Type B pancreatic cell (in vitro differentiated cells): ENCODE results near the gene C18orf32. TPM values are rescaled to one million over a fixed set of nuclear protein-coding genes. Genes with fewer than 3 reads are reported as not detected.
"Not testable (repeated sequence)": the region's sequence is repeated elsewhere in the genome, so short reads cannot be mapped to it uniquely, and the experiment has no call there.

Experiments used
- DNase-seq: peaks from one replicate; pipeline ENCODE4 v3.0.0; 2021; ENCODE audit warnings: mixed read lengths; ENCODE audit not compliant: unreplicated experiment; ENCODE audit errors: extremely low spot score
- H3K27ac Mint-ChIP-seq: 2 replicates; pipeline ENCODE4 v1.8.0; 2021; ENCODE audit warnings: mild to moderate bottlenecking, mixed read lengths
- H3K27me3 Mint-ChIP-seq: 2 replicates; pipeline ENCODE4 v1.8.0; 2021; ENCODE audit warnings: mixed read lengths
- H3K36me3 Mint-ChIP-seq: 2 replicates; pipeline ENCODE4 v1.8.0; 2021; ENCODE audit warnings: mixed read lengths
- H3K4me1 Mint-ChIP-seq: one replicate; pipeline ENCODE4 v1.8.0; 2021; ENCODE audit warnings: mixed read lengths; ENCODE audit not compliant: unreplicated experiment
- H3K4me3 Mint-ChIP-seq: 2 replicates; pipeline ENCODE4 v1.8.0; 2021; ENCODE audit warnings: mild to moderate bottlenecking, mixed read lengths
- H3K9me3 Mint-ChIP-seq: 2 replicates; pipeline ENCODE4 v1.8.0; 2021; ENCODE audit warnings: mixed read lengths
- CTCF ChIP-seq: fragments of 200-600 bp; sonication (generic); conservative IDR thresholded peaks from 2 replicates; pipeline ENCODE4 v1.5.0; 2021; ENCODE audit warnings: antibody characterized with exemption, mild to moderate bottlenecking
- total RNA-seq: library from RNA; stranded (reverse); gene quantifications from 2 replicates; pipeline ENCODE4 v1.2.1, GENCODE V29; 2021; ENCODE audit warnings: low replicate concordance

The C18orf32 gene
- total RNA-seq, 1 donor from 2014 or later = 42.1 TPM

- Mint-ChIP-seq H3K27me3 (no peaks in the 10 kb centered on the region), H3K9me3 (no peaks in the 10 kb centered on the region), H3K4me3 (no peak overlapping the region), H3K36me3 (no peaks in the 10 kb centered on the region), H3K27ac (no peak overlapping the region), H3K4me1 (peaks cover 1% of the 10 kb centered on the region)
- no peak for TF ChIP-seq CTCF
- DNase-seq = no peak
Observed at GRCh38 chr18:49525981-49526380, 38.9 kb upstream of the C18orf32 start.

GRCh38 chr18:49524951-49525350, 37.9 kb upstream of the C18orf32 start:
- Mint-ChIP-seq H3K27ac (no peak overlapping the region), H3K27me3 (no peaks in the 10 kb centered on the region), H3K9me3 (no peaks in the 10 kb centered on the region), H3K36me3 (no peaks in the 10 kb centered on the region), H3K4me3 (no peak overlapping the region), H3K4me1 (peaks cover 5% of the 10 kb centered on the region)
- no peak for TF ChIP-seq CTCF
- no peak for DNase-seq

GRCh38 chr18:49524349-49524748, 37.3 kb upstream of the C18orf32 start:
- H3K9me3 Mint-ChIP-seq = no peaks in the 10 kb centered on the region
- TF ChIP-seq CTCF = no peak
- peaks cover 8% of the 10 kb centered on the region for H3K4me1 Mint-ChIP-seq
- H3K27ac Mint-ChIP-seq = no peak overlapping the region
- no peaks in the 10 kb centered on the region for H3K36me3 Mint-ChIP-seq
- no peak overlapping the region for H3K4me3 Mint-ChIP-seq
- no peak for DNase-seq
- H3K27me3 Mint-ChIP-seq = no peaks in the 10 kb centered on the region

- not testable (repeated sequence) for H3K9me3 Mint-ChIP-seq, DNase-seq, H3K36me3 Mint-ChIP-seq, H3K27me3 Mint-ChIP-seq, H3K27ac Mint-ChIP-seq, H3K4me3 Mint-ChIP-seq
- H3K4me1 Mint-ChIP-seq = peaks cover 15% of the 10 kb centered on the region
Observed at GRCh38 chr18:49523580-49524093, 36.6 kb upstream of the C18orf32 start.

GRCh38 chr18:49521216-49521835, 34.3 kb upstream of the C18orf32 start:
- no peak overlapping the region for H3K27ac Mint-ChIP-seq
- H3K36me3 Mint-ChIP-seq = no peaks in the 10 kb centered on the region
- TF ChIP-seq CTCF = no peak
- no peak for DNase-seq
- H3K4me1 Mint-ChIP-seq = peaks cover 15% of the 10 kb centered on the region
- H3K9me3 Mint-ChIP-seq = no peaks in the 10 kb centered on the region
- no peaks in the 10 kb centered on the region for H3K27me3 Mint-ChIP-seq
- H3K4me3 Mint-ChIP-seq = no peak overlapping the region

- Mint-ChIP-seq H3K27ac (no peak overlapping the region), H3K36me3 (no peaks in the 10 kb centered on the region), H3K4me1 (peaks cover 15% of the 10 kb centered on the region), H3K9me3 (no peaks in the 10 kb centered on the region), H3K4me3 (no peak overlapping the region), H3K27me3 (no peaks in the 10 kb centered on the region)
- TF ChIP-seq CTCF = no peak
- DNase-seq = no peak
Observed at GRCh38 chr18:49520661-49521145, 33.7 kb upstream of the C18orf32 start.
